ENCODE data around the gene TIPRL. TPM values are rescaled to one million over a fixed set of nuclear protein-coding genes. Genes with fewer than 3 reads are reported as not detected.

The TIPRL gene
- total RNA-seq, 1 donor from 2014 or later, result 27.4 TPM

- Mint-ChIP-seq H3K4me3 (ENCODE audit: low read depth) (no peak overlapping the region), H3K9me3 (ENCODE audit: low read depth) (peaks cover 9% of the 10 kb centered on the region), H3K36me3 (ENCODE audit: insufficient read depth) (no peaks in the 10 kb centered on the region), H3K27ac (no peak overlapping the region), H3K4me1 (ENCODE audit: low read depth) (peaks cover 15% of the 10 kb centered on the region), H3K27me3 (peaks cover 6% of the 10 kb centered on the region)
- DNase-seq (ENCODE audit: low spot score, unreplicated experiment), result no peak
- TF ChIP-seq CTCF (IDR thresholded peaks at IDR 0.05; ENCODE audit: unreplicated experiment), result no peak
Observed at GRCh38 chr1:168223261-168223660, 44.5 kb downstream of the TIPRL start.

- H3K27ac Mint-ChIP-seq, result no peak overlapping the region
- no peak for TF ChIP-seq CTCF (IDR thresholded peaks at IDR 0.05; ENCODE audit: unreplicated experiment)
- H3K4me1 Mint-ChIP-seq (ENCODE audit: low read depth), result peaks cover 15% of the 10 kb centered on the region
- H3K36me3 Mint-ChIP-seq (ENCODE audit: insufficient read depth), result peaks cover under 1% of the 10 kb centered on the region
- H3K9me3 Mint-ChIP-seq (ENCODE audit: low read depth), result peaks cover 9% of the 10 kb centered on the region
- no peak for DNase-seq (ENCODE audit: low spot score, unreplicated experiment)
- no peak overlapping the region for H3K4me3 Mint-ChIP-seq (ENCODE audit: low read depth)
- H3K27me3 Mint-ChIP-seq, result peaks cover 6% of the 10 kb centered on the region
Observed at GRCh38 chr1:168223681-168224540, 45.1 kb downstream of the TIPRL start.

- no peak for DNase-seq (ENCODE audit: low spot score, unreplicated experiment)
- H3K9me3 Mint-ChIP-seq (ENCODE audit: low read depth), result peaks cover 9% of the 10 kb centered on the region
- peak overlapping the region; percentile 99 for H3K27ac Mint-ChIP-seq
- peaks cover 10% of the 10 kb centered on the region for H3K36me3 Mint-ChIP-seq (ENCODE audit: insufficient read depth)
- H3K4me1 Mint-ChIP-seq (ENCODE audit: low read depth), result peaks cover 15% of the 10 kb centered on the region
- H3K4me3 Mint-ChIP-seq (ENCODE audit: low read depth), result peak overlapping the region; percentile 90
- no peak for TF ChIP-seq CTCF (IDR thresholded peaks at IDR 0.05; ENCODE audit: unreplicated experiment)
- H3K27me3 Mint-ChIP-seq, result peaks cover 3% of the 10 kb centered on the region
Observed at GRCh38 chr1:168224991-168225390, 46.2 kb downstream of the TIPRL start.

- Mint-ChIP-seq H3K36me3 (ENCODE audit: insufficient read depth) (peaks cover 10% of the 10 kb centered on the region), H3K4me1 (ENCODE audit: low read depth) (peaks cover 15% of the 10 kb centered on the region), H3K27ac (peak within 1 kb of the TSS; percentile 99), H3K9me3 (ENCODE audit: low read depth) (peaks cover 9% of the 10 kb centered on the region), H3K4me3 (ENCODE audit: low read depth) (peak within 1 kb of the TSS; percentile 90), H3K27me3 (peaks cover 3% of the 10 kb centered on the region)
- peak; percentile 55 for DNase-seq (ENCODE audit: low spot score, unreplicated experiment)
- TF ChIP-seq CTCF (IDR thresholded peaks at IDR 0.05; ENCODE audit: unreplicated experiment), result no peak
Observed at GRCh38 chr1:168225476-168226190, 46.9 kb downstream of the TIPRL start, which contains the start of gene SFT2D2. SFT2D2 (plus strand) TSS chr1:168226004; CDS start chr1:168226080, 76 bp downstream.

- Mint-ChIP-seq H3K9me3 (ENCODE audit: low read depth) (peaks cover 9% of the 10 kb centered on the region), H3K27ac (no peak overlapping the region), H3K27me3 (peaks cover 3% of the 10 kb centered on the region), H3K36me3 (ENCODE audit: insufficient read depth) (peaks cover 12% of the 10 kb centered on the region), H3K4me1 (ENCODE audit: low read depth) (peaks cover 15% of the 10 kb centered on the region), H3K4me3 (ENCODE audit: low read depth) (peak overlapping the region; percentile 90)
- TF ChIP-seq CTCF (IDR thresholded peaks at IDR 0.05; ENCODE audit: unreplicated experiment), result no peak
- DNase-seq (ENCODE audit: low spot score, unreplicated experiment), result no peak
Observed at GRCh38 chr1:168227620-168228019, 48.9 kb downstream of the TIPRL start.
